ENCODE data around the gene NCKIPSD. TPM values are rescaled to one million over a fixed set of nuclear protein-coding genes. Genes with fewer than 3 reads are reported as not detected.
A peak's percentile ranks its signal among the peaks of the same experiment; 100 is the strongest.

NCKIPSD gene
- total and polyA plus RNA-seq, 4 donors: 9.0 to 22.0 (median 11.6) TPM

DNA sequence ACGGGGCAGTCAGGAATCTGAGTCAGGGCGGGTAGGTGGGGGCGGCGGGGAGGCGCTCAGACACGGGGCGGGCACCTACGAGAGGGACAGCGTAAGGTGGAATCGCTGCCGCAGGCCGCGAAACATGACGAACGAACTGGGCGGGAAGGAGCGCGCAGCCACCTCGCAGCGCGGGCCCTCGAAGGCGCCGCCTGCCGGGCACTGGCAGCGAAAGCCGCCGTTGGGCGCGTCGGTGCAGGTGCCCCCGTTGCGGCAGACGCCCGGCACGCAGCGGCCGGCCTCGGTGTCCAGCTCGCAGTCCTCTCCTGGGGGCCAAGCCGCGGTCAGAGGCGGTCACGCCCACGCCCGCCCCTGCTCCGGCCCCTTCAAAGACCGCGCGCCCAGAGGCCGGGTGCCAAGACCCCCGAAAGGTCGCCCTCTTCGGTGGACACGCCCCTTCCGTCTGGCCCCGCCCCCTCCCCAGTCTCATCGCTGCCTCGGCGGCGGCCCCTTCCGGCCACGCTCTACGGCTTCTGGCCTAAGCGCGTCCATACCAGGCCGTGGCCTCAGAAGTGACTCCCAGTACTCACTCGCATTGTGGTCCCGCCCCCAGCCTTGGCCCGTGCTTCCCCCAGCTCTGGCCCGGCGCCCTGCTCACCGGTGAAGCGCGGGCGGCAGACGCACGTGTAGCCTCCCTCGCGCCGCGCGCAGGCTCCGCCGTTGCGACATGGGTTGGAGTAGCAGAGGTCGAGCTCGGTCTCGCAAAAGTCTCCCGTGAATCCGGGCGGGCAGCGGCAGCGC lies 29.5 kb downstream of the NCKIPSD start:
- H3K36me3 ChIP-seq (ENCODE audit: control insufficient read depth in 4 of 4, insufficient read depth in 4 of 4, low read length in 4 of 4): no peaks in the 10 kb centered on the region
- peak; percentile 57 for TF ChIP-seq CTCF (IDR thresholded peaks at IDR 0.05; ENCODE audit: control extremely low read depth, extremely low read depth)
- DNase-seq (peak; percentile 58 to 79 (median 74)), ATAC-seq (ENCODE audit: insufficient read depth, low FRiP score) (peak; percentile 90)
- no peak overlapping the region for H3K9ac ChIP-seq (ENCODE audit: insufficient read depth in 1 of 2, low read length in 2 of 2)
- WGBS, 2 donors: 2 to 4% methylated on average over 78 to 94 of the region's 94 CpGs
- peaks cover 0 to 10% (median 3%) of the 10 kb centered on the region in 3 donors for H3K27me3 ChIP-seq (ENCODE audit: control insufficient read depth in 3 of 3, insufficient read depth in 3 of 3, low read length in 2 of 3)
- peak overlapping the region; percentile 45 for H3K4me3 ChIP-seq
- peaks cover 0 to 4% (median 0%) of the 10 kb centered on the region in 4 donors for H3K9me3 ChIP-seq (ENCODE audit: control insufficient read depth in 4 of 4, insufficient read depth in 3 of 4, low read length in 3 of 4)
- peaks cover 0 to 17% (median 4%) of the 10 kb centered on the region in 5 donors for H3K4me1 ChIP-seq (ENCODE audit: control insufficient read depth in 5 of 5, insufficient read depth in 5 of 5, low read length in 5 of 5)
- H3K27ac ChIP-seq (ENCODE audit: low read depth in 1 of 2, low read length in 1 of 2): peak overlapping the region; percentile 48 to 66

DNA sequence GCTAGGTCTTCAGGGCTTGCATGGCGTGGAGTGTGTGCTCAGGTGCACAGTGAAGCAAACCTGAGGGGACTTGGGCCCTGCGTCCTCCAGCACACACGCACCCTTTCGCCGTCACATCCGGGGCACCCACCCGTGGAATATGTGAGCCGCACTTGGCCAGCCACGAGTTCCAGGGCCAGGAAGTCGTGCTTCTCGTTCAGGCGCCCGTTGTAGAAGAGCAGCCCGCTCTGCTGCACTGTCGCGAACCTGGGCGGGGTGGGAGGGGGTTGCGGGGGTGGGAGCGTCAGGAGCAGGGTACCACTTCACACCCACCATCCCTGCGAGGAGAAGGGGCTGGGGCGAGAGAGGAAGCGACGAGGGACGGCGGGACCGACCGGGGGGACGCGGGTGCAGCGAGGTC lies 30.1 kb downstream of the NCKIPSD start:
- DNase-seq (peak in 1 of 3 donors; percentile 6), ATAC-seq (ENCODE audit: insufficient read depth, low FRiP score) (no peak)
- Histone ChIP-seq H3K27ac (ENCODE audit: low read depth in 1 of 2, low read length in 1 of 2) (no peak overlapping the region), H3K27me3 (ENCODE audit: control insufficient read depth in 3 of 3, insufficient read depth in 3 of 3, low read length in 2 of 3) (peaks cover 0 to 10% (median under 1%) of the 10 kb centered on the region in 3 donors), H3K36me3 (ENCODE audit: control insufficient read depth in 4 of 4, insufficient read depth in 4 of 4, low read length in 4 of 4) (no peaks in the 10 kb centered on the region), H3K4me3 (no peak overlapping the region), H3K4me1 (ENCODE audit: control insufficient read depth in 5 of 5, insufficient read depth in 5 of 5, low read length in 5 of 5) (peaks cover 0 to 14% (median 4%) of the 10 kb centered on the region in 5 donors), H3K9me3 (ENCODE audit: control insufficient read depth in 4 of 4, insufficient read depth in 3 of 4, low read length in 3 of 4) (peaks cover 0 to 4% (median 0%) of the 10 kb centered on the region in 4 donors), H3K9ac (ENCODE audit: insufficient read depth in 1 of 2, low read length in 2 of 2) (no peak overlapping the region)
- 9 to 11% methylated on average over 23 to 30 of the region's 30 CpGs for WGBS, 2 donors
- TF ChIP-seq CTCF (IDR thresholded peaks at IDR 0.05; ENCODE audit: control extremely low read depth, extremely low read depth): no peak

- DNase-seq (no peak), ATAC-seq (ENCODE audit: insufficient read depth, low FRiP score) (no peak)
- no peaks in the 10 kb centered on the region for H3K36me3 ChIP-seq (ENCODE audit: control insufficient read depth in 4 of 4, insufficient read depth in 4 of 4, low read length in 4 of 4)
- no peak overlapping the region for H3K27ac ChIP-seq (ENCODE audit: low read depth in 1 of 2, low read length in 1 of 2)
- WGBS, 2 donors: 94 to 96% methylated on average over 12 of the region's 12 CpGs
- H3K9me3 ChIP-seq (ENCODE audit: control insufficient read depth in 4 of 4, insufficient read depth in 3 of 4, low read length in 3 of 4): peaks cover 0 to 3% (median 0%) of the 10 kb centered on the region in 4 donors
- H3K4me1 ChIP-seq (ENCODE audit: control insufficient read depth in 5 of 5, insufficient read depth in 5 of 5, low read length in 5 of 5): peaks cover 0 to 14% (median 4%) of the 10 kb centered on the region in 5 donors
- no peak overlapping the region for H3K4me3 ChIP-seq
- peaks cover 0 to 10% (median 0%) of the 10 kb centered on the region in 3 donors for H3K27me3 ChIP-seq (ENCODE audit: control insufficient read depth in 3 of 3, insufficient read depth in 3 of 3, low read length in 2 of 3)
- H3K9ac ChIP-seq (ENCODE audit: insufficient read depth in 1 of 2, low read length in 2 of 2): no peak overlapping the region
- no peak for TF ChIP-seq CTCF (IDR thresholded peaks at IDR 0.05; ENCODE audit: control extremely low read depth, extremely low read depth)
Observed at GRCh38 chr3:48655063-48655462, 30.7 kb downstream of the NCKIPSD start.
